Activated B cell treated with CpG ODN at 0.5 μM for 24 hours (primary cell): Measurements from ENCODE around the gene NOS1. TPM values are rescaled to one million over a fixed set of nuclear protein-coding genes. Genes with fewer than 3 reads are reported as not detected.

ENCODE experiments used
- ATAC-seq: fragments of 200-7000 bp; cut with Tn5 transposase; one replicate; pipeline ENCODE4 v1.10.0; 2021; ENCODE audit warnings: low read depth, mild to moderate bottlenecking, moderate library complexity
- CTCF ChIA-PET: fragments of 350-600 bp; sonication (Branson Sonifier 250); formaldehyde crosslinking; loops from one replicate; lab custom pipeline; 2021; ENCODE audit warnings: antibody characterized with exemption; lab: Charles Lee
- POLR2A ChIA-PET: fragments of 350-600 bp; sonication (Branson Sonifier 250); formaldehyde crosslinking; loops from one replicate; lab custom pipeline; 2021; ENCODE audit warnings: antibody characterized with exemption; lab: Charles Lee
- DNase-seq: peaks from one replicate; pipeline ENCODE4 v3.0.0; 2022
- H3K27ac Mint-ChIP-seq: one replicate; pipeline ENCODE4 v1.8.0; 2020; ENCODE audit warnings: mixed read lengths
- H3K27me3 Mint-ChIP-seq: one replicate; pipeline ENCODE4 v1.8.0; 2021; ENCODE audit warnings: mixed read lengths
- H3K36me3 Mint-ChIP-seq: one replicate; pipeline ENCODE4 v1.8.0; 2021; ENCODE audit warnings: low read depth, mixed read lengths
- H3K4me1 Mint-ChIP-seq: one replicate; pipeline ENCODE4 v1.8.0; 2021; ENCODE audit warnings: mixed read lengths
- H3K4me3 Mint-ChIP-seq: one replicate; pipeline ENCODE4 v1.8.0; 2020; ENCODE audit warnings: mild to moderate bottlenecking, mixed read lengths
- H3K9me3 Mint-ChIP-seq: one replicate; pipeline ENCODE4 v1.8.0; 2020; ENCODE audit warnings: mixed read lengths
- intact Hi-C: fragments of 100-400 bp; cut with micrococcal nuclease; formaldehyde crosslinking; loops from one replicate; pipeline ENCODE4 v1.15.1; 2024
- total RNA-seq: library from RNA; stranded (reverse); gene quantifications from 2 replicates; pipeline ENCODE4 v1.2.3, GENCODE V29; 2022
- TF ChIP-seq, protein P1 (sequence below): fragments of 200-600 bp; IDR thresholded peaks from one replicate; pipeline ENCODE4 v1.8.0; 2022; ENCODE audit warnings: antibody characterized with exemption, mild to moderate bottlenecking

The NOS1 gene
- total RNA-seq, 1 donor from 2014 or later = not detected

DNA sequence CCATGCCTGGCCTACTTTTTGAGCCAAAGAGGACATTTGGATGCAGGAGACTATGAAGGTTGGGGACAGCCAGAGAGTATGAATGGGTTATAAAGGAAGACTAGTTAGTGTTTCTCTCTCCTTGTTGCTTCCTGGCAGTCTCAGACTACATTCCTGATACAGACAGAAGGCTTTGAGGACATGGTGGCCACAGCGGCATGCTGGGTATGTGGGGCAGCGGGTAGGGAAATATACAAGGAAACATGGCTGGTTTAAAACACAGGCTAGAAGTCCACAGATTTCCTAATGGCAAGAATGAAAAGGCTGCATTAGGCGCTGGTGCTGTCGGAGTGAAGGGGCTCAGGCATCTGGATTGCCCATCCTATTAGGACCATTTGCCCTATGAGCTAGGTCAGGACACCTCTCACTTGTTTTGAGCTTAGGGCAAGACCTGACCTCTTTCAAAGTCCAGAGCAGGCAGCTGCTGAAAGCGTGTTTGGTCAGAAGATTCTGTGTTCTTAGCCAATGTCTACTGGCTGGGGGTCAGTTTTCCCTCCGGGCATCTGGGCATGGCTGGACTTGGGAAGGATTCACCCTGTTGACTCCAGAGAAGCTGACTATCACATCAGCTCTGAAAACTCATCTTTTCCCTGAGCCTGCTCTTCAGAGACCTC is 151.0 kb downstream of the NOS1 start:
- TF ChIP-seq, protein P1, sequence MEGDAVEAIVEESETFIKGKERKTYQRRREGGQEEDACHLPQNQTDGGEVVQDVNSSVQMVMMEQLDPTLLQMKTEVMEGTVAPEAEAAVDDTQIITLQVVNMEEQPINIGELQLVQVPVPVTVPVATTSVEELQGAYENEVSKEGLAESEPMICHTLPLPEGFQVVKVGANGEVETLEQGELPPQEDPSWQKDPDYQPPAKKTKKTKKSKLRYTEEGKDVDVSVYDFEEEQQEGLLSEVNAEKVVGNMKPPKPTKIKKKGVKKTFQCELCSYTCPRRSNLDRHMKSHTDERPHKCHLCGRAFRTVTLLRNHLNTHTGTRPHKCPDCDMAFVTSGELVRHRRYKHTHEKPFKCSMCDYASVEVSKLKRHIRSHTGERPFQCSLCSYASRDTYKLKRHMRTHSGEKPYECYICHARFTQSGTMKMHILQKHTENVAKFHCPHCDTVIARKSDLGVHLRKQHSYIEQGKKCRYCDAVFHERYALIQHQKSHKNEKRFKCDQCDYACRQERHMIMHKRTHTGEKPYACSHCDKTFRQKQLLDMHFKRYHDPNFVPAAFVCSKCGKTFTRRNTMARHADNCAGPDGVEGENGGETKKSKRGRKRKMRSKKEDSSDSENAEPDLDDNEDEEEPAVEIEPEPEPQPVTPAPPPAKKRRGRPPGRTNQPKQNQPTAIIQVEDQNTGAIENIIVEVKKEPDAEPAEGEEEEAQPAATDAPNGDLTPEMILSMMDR = no peak
- ATAC-seq (no peak), DNase-seq (no peak)
- H3K9me3 Mint-ChIP-seq = no peaks in the 10 kb centered on the region
- H3K4me1 Mint-ChIP-seq = no peaks in the 10 kb centered on the region
- H3K27me3 Mint-ChIP-seq = peaks cover 23% of the 10 kb centered on the region
- ChIA-PET CTCF (interaction anchor here (0.7 to 1.5 kb wide), 3 partner anchors 10 to 646 kb away, joined by 3 to 4 read pairs (median 3); no protein-coding TSS in a partner anchor), POLR2A (no interaction called here)
- intact Hi-C loops = no loop called here
- no peaks in the 10 kb centered on the region for H3K36me3 Mint-ChIP-seq
- H3K4me3 Mint-ChIP-seq = no peak overlapping the region
- no peak overlapping the region for H3K27ac Mint-ChIP-seq

GRCh38 chr12:117209626-117210025 is 151.8 kb downstream of the NOS1 start:
- Mint-ChIP-seq H3K36me3 (no peaks in the 10 kb centered on the region), H3K27me3 (peaks cover 25% of the 10 kb centered on the region), H3K27ac (no peak overlapping the region), H3K4me3 (no peak overlapping the region), H3K9me3 (no peaks in the 10 kb centered on the region), H3K4me1 (no peaks in the 10 kb centered on the region)
- ChIA-PET POLR2A (no interaction called here), CTCF (no interaction called here)
- ATAC-seq (no peak), DNase-seq (no peak)
- intact Hi-C loops = no loop called here
- TF ChIP-seq, protein P1 = no peak

DNA sequence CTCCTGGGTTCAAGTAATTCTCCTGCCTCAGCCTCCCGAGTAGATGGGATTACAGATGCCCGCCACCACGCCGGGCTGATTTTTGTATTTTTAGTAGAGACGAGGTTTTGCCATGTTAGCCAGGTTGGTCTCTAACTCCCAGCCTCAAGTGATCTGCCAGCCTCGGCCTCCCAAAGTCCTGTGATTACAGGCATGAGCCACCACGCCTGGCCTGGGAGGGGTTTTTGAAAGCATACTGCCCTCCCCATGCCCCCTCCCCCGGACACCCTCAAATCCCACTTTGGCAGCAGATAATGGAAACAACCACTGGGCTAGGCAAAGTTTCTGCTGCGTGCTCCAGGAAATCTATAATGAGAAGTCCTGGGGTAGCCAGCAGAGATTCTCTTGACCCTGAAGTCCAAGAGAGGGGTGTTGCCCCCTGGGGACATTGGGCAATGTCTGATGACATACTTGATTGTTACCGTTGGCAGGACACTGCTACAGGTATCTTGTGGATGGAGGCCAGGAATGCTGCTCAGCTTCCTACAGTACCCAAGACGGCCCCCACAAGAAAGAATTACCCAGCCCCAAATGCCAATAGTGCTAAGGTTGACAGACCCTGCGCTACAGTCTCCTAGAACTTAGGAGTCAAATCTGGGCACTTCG is 152.5 kb downstream of the NOS1 start:
- Mint-ChIP-seq H3K27me3 (peaks cover 27% of the 10 kb centered on the region), H3K27ac (no peak overlapping the region), H3K4me1 (no peaks in the 10 kb centered on the region), H3K4me3 (no peak overlapping the region), H3K9me3 (no peaks in the 10 kb centered on the region), H3K36me3 (no peaks in the 10 kb centered on the region)
- TF ChIP-seq, protein P1 = no peak
- ATAC-seq (no peak), DNase-seq (no peak)
- ChIA-PET CTCF (no interaction called here), POLR2A (interaction anchor here (0.6 kb wide), 1 partner anchor 819 kb away, joined by 3 read pairs; no protein-coding TSS in a partner anchor)
- intact Hi-C loops = no loop called here

DNA sequence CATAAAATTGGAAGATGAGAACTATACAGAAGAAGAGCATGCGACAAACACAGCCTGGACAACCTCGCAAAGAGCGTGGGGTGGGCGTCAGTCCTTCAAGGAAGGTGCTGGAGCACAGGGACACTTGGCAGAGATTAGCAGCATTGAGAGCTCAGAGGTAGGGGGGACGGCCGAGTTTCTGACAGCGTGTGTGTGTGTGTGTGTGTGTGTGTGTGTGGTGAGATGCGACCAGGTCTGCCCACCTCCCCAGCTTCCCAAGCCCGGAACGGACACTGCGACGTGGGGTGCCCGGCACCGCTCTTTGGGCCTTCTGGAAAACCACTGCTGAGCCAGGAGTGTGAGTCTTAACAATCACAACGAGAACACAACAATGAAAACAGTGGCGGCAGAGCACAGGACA is 153.2 kb downstream of the NOS1 start:
- H3K4me1 Mint-ChIP-seq = no peaks in the 10 kb centered on the region
- intact Hi-C loops = no loop called here
- no peak overlapping the region for H3K27ac Mint-ChIP-seq
- no peaks in the 10 kb centered on the region for H3K36me3 Mint-ChIP-seq
- DNase-seq (no peak), ATAC-seq (no peak)
- no peaks in the 10 kb centered on the region for H3K9me3 Mint-ChIP-seq
- H3K4me3 Mint-ChIP-seq = no peak overlapping the region
- TF ChIP-seq, protein P1 = no peak
- ChIA-PET POLR2A (interaction anchor here (0.6 kb wide), 1 partner anchor 820 kb away, joined by 3 read pairs; no protein-coding TSS in a partner anchor), CTCF (no interaction called here)
- peaks cover 28% of the 10 kb centered on the region for H3K27me3 Mint-ChIP-seq

DNA sequence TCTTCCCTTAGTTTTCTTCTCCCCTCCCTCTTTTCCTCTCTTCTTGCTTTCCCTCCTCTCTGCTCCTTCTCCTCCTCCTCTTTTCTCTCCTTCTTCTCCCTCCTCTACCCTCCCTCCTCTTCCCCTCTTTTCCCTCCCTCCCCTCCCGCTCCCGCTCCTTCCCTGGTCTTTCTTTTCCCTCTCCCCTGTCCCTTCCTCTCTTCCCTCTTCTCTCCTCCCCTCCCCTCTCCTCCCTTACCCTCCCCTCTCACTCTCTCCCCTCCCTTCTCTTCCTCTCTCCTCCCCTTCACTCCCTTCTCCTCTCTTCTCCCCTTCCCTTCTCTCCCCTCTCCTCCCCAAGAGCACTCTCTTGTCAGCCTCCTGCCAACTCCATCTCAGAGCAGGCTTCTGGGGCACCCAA is 153.8 kb downstream of the NOS1 start:
- Mint-ChIP-seq H3K9me3 (no peaks in the 10 kb centered on the region), H3K27ac (no peak overlapping the region), H3K4me3 (no peak overlapping the region), H3K27me3 (peaks cover 29% of the 10 kb centered on the region), H3K4me1 (no peaks in the 10 kb centered on the region), H3K36me3 (no peaks in the 10 kb centered on the region)
- ATAC-seq = no peak
- TF ChIP-seq, protein P1 = no peak
- DNase-seq = no peak
- intact Hi-C loops = no loop called here
- ChIA-PET POLR2A (no interaction called here), CTCF (no interaction called here)
